GM21737 (cell line): ENCODE measurements around the gene FXYD3.

Source experiments
- ATAC-seq: cut with Tn5 transposase; IDR thresholded peaks from one replicate; pipeline ENCODE4 v1.9.1; 2021; ENCODE audit warnings: mild to moderate bottlenecking, moderate library complexity; ENCODE audit not compliant: unreplicated experiment

FXYD3 gene

GRCh38 chr19:35105411-35106290, 10.0 kb upstream of the FXYD3 start:
- no peak for ATAC-seq

GRCh38 chr19:35106291-35106583, 9.4 kb upstream of the FXYD3 start:
- ATAC-seq, result no peak

GRCh38 chr19:35106898-35107541, 8.6 kb upstream of the FXYD3 start:
- no peak for ATAC-seq

GRCh38 chr19:35107545-35107944, 8.1 kb upstream of the FXYD3 start:
- no peak for ATAC-seq

GRCh38 chr19:35108730-35109129, 6.9 kb upstream of the FXYD3 start:
- no peak for ATAC-seq

- ATAC-seq, result no peak
Measured at GRCh38 chr19:35109395-35110112, 6.1 kb upstream of the FXYD3 start.

GRCh38 chr19:35110974-35111373, 4.6 kb upstream of the FXYD3 start:
- no peak for ATAC-seq

- no peak for ATAC-seq
Measured at GRCh38 chr19:35112995-35113688, 2.5 kb upstream of the FXYD3 start.

- ATAC-seq, result no peak
Measured at GRCh38 chr19:35114353-35115176, 1.1 kb upstream of the FXYD3 start.

GRCh38 chr19:35116072-35116801, 614 bp downstream of the FXYD3 start:
- no peak for ATAC-seq

GRCh38 chr19:35117116-35117515, 1.5 kb downstream of the FXYD3 start:
- no peak for ATAC-seq

- ATAC-seq, result no peak
Measured at GRCh38 chr19:35117799-35118198, 2.2 kb downstream of the FXYD3 start.

- no peak for ATAC-seq
Measured at GRCh38 chr19:35118268-35119020, 2.8 kb downstream of the FXYD3 start.

GRCh38 chr19:35119091-35119490, 3.5 kb downstream of the FXYD3 start:
- ATAC-seq, result no peak

- ATAC-seq, result no peak
Measured at GRCh38 chr19:35119578-35120155, 4.0 kb downstream of the FXYD3 start.

- no peak for ATAC-seq
Measured at GRCh38 chr19:35120492-35120891, 4.9 kb downstream of the FXYD3 start.

- no peak for ATAC-seq
Measured at GRCh38 chr19:35120898-35121297, 5.3 kb downstream of the FXYD3 start.

GRCh38 chr19:35122687-35123551, 7.3 kb downstream of the FXYD3 start:
- ATAC-seq, result no peak
